HG02642 (cell line): ENCODE measurements around the gene ANO9.
"Not testable (repeated sequence)": the region's sequence is repeated elsewhere in the genome, so short reads cannot be mapped to it uniquely, and the experiment has no call there.

Experiments used
- ATAC-seq: cut with Tn5 transposase; IDR thresholded peaks from one replicate; pipeline ENCODE4 v1.9.1; 2021; ENCODE audit warnings: mild to moderate bottlenecking; ENCODE audit not compliant: unreplicated experiment, poor library complexity

Gene ANO9

GRCh38 chr11:418343-419247 is 23.2 kb downstream of the ANO9 start:
- no peak for ATAC-seq

GRCh38 chr11:417652-418342 is 24.0 kb downstream of the ANO9 start:
- ATAC-seq = no peak

- ATAC-seq = no peak
These were observed 24.8 kb downstream of the ANO9 start for GRCh38 chr11:416757-417621.

- no peak for ATAC-seq
These were observed 25.6 kb downstream of the ANO9 start for GRCh38 chr11:416051-416756.

- ATAC-seq = no peak
These were observed 26.2 kb downstream of the ANO9 start for GRCh38 chr11:415640-416041.

- no peak for ATAC-seq
These were observed 27.4 kb downstream of the ANO9 start for GRCh38 chr11:414318-414857.

GRCh38 chr11:413120-414081 is 28.4 kb downstream of the ANO9 start:
- ATAC-seq = no peak

- ATAC-seq = no peak
These were observed 29.1 kb downstream of the ANO9 start for GRCh38 chr11:412641-413119.

GRCh38 chr11:411520-411919 is 30.3 kb downstream of the ANO9 start:
- not testable (repeated sequence) for ATAC-seq

- not testable (repeated sequence) for ATAC-seq
These were observed 31.1 kb downstream of the ANO9 start for GRCh38 chr11:410711-411110.

GRCh38 chr11:409600-410483 is 32.0 kb downstream of the ANO9 start:
- no peak for ATAC-seq

- no peak for ATAC-seq
These were observed 32.7 kb downstream of the ANO9 start for GRCh38 chr11:409008-409599.

- ATAC-seq = no peak
These were observed 33.4 kb downstream of the ANO9 start for GRCh38 chr11:408154-409007.

- peak; percentile 5 for ATAC-seq
These were observed 34.1 kb downstream of the ANO9 start for GRCh38 chr11:407651-408123.

GRCh38 chr11:406796-407650 is 34.8 kb downstream of the ANO9 start:
- peak; percentile 68 for ATAC-seq
